ENCODE data around the gene BIRC6.
"Not testable (repeated sequence)": the region's sequence is repeated elsewhere in the genome, so short reads cannot be mapped to it uniquely, and the experiment has no call there.

The BIRC6 gene

GRCh38 chr2:32504877-32505478, 148.2 kb downstream of the BIRC6 start:
- no peak for DNase-seq (ENCODE audit: low read depth)

- no peak for DNase-seq (ENCODE audit: low read depth)
Observed at GRCh38 chr2:32506446-32506845, 149.6 kb downstream of the BIRC6 start.

GRCh38 chr2:32514946-32515345, 158.1 kb downstream of the BIRC6 start:
- DNase-seq (ENCODE audit: low read depth): no peak

- DNase-seq (ENCODE audit: low read depth): no peak
Observed at GRCh38 chr2:32516567-32516966, 159.7 kb downstream of the BIRC6 start.

- DNase-seq (ENCODE audit: low read depth): no peak
Observed at GRCh38 chr2:32522770-32523169, 165.9 kb downstream of the BIRC6 start.

GRCh38 chr2:32523686-32524085, 166.9 kb downstream of the BIRC6 start:
- DNase-seq (ENCODE audit: low read depth): no peak

- DNase-seq (ENCODE audit: low read depth): no peak
Observed at GRCh38 chr2:32532341-32532740, 175.5 kb downstream of the BIRC6 start.

- no peak for DNase-seq (ENCODE audit: low read depth)
Observed at GRCh38 chr2:32532961-32533360, 176.1 kb downstream of the BIRC6 start.

GRCh38 chr2:32534831-32535230, 178.0 kb downstream of the BIRC6 start:
- DNase-seq (ENCODE audit: low read depth): no peak

GRCh38 chr2:32538735-32539134, 181.9 kb downstream of the BIRC6 start:
- no peak for DNase-seq (ENCODE audit: low read depth)

- DNase-seq (ENCODE audit: low read depth): not testable (repeated sequence)
Observed at GRCh38 chr2:32552483-32552882, 195.7 kb downstream of the BIRC6 start.

- DNase-seq (ENCODE audit: low read depth): no peak
Observed at GRCh38 chr2:32553829-32554432, 197.1 kb downstream of the BIRC6 start.

GRCh38 chr2:32558492-32558891, 201.7 kb downstream of the BIRC6 start:
- DNase-seq (ENCODE audit: low read depth): no peak

GRCh38 chr2:32559136-32559535, 202.3 kb downstream of the BIRC6 start:
- DNase-seq (ENCODE audit: low read depth): no peak

- no peak for DNase-seq (ENCODE audit: low read depth)
Observed at GRCh38 chr2:32562906-32563305, 206.1 kb downstream of the BIRC6 start.

- DNase-seq (ENCODE audit: low read depth): no peak
Observed at GRCh38 chr2:32564417-32565035, 207.7 kb downstream of the BIRC6 start.

GRCh38 chr2:32565902-32566301, 209.1 kb downstream of the BIRC6 start:
- DNase-seq (ENCODE audit: low read depth): no peak

GRCh38 chr2:32572030-32572429, 215.2 kb downstream of the BIRC6 start:
- no peak for DNase-seq (ENCODE audit: low read depth)

GRCh38 chr2:32572737-32573136, 215.9 kb downstream of the BIRC6 start:
- no peak for DNase-seq (ENCODE audit: low read depth)

- DNase-seq (ENCODE audit: low read depth): no peak
Observed at GRCh38 chr2:32591669-32592463, 235.0 kb downstream of the BIRC6 start.

- DNase-seq (ENCODE audit: low read depth): no peak
Observed at GRCh38 chr2:32594573-32594972, 237.8 kb downstream of the BIRC6 start.

- DNase-seq (ENCODE audit: low read depth): no peak
Observed at GRCh38 chr2:32611366-32611765, 254.5 kb downstream of the BIRC6 start.

GRCh38 chr2:32611771-32612170, 254.9 kb downstream of the BIRC6 start:
- DNase-seq (ENCODE audit: low read depth): no peak
